HG03521 (cell line): ENCODE measurements around the gene NF2.
"Not testable (repeated sequence)": the region's sequence is repeated elsewhere in the genome, so short reads cannot be mapped to it uniquely, and the experiment has no call there.

Source experiments
- ATAC-seq: cut with Tn5 transposase; IDR thresholded peaks from one replicate; pipeline ENCODE4 v1.9.1; 2021; ENCODE audit warnings: mild to moderate bottlenecking, moderate library complexity; ENCODE audit not compliant: unreplicated experiment

Gene NF2

GRCh38 chr22:29603358-29604075 is at the start of gene NF2:
Gene NF2, plus strand, starts transcription at chr22:29603633. Its CDS starts 366 bp downstream, at chr22:29603999.
- ATAC-seq = peak; percentile 96

GRCh38 chr22:29555065-29555644 is 48.3 kb upstream of the NF2 start:
- no peak for ATAC-seq

GRCh38 chr22:29559030-29559429 is 44.4 kb upstream of the NF2 start:
- ATAC-seq = no peak

GRCh38 chr22:29559853-29560252 is 43.6 kb upstream of the NF2 start:
- ATAC-seq = no peak

GRCh38 chr22:29563652-29564460 is 39.6 kb upstream of the NF2 start:
- ATAC-seq = no peak

DNA sequence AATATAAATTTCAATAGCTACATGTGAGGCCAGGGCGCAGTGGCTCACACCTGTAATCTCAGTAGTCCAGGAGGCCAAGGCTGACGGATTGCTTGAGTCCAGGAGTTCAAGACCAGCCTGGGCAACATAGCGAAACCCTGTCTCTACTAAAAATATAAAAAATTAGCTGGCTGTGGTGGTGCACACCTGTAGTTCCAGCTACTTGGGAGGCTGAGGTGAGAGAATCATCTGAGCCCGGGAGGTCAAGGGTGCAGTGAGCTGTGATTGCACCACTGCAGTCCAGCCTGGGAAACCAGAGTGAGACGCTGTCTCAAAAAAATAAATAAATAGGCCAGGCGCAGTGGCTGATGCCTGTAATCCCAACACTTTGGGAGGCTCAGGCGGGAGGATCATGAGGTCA is 36.9 kb upstream of the NF2 start:
- ATAC-seq = not testable (repeated sequence)

GRCh38 chr22:29567338-29567737 is 36.1 kb upstream of the NF2 start:
- ATAC-seq = no peak

DNA sequence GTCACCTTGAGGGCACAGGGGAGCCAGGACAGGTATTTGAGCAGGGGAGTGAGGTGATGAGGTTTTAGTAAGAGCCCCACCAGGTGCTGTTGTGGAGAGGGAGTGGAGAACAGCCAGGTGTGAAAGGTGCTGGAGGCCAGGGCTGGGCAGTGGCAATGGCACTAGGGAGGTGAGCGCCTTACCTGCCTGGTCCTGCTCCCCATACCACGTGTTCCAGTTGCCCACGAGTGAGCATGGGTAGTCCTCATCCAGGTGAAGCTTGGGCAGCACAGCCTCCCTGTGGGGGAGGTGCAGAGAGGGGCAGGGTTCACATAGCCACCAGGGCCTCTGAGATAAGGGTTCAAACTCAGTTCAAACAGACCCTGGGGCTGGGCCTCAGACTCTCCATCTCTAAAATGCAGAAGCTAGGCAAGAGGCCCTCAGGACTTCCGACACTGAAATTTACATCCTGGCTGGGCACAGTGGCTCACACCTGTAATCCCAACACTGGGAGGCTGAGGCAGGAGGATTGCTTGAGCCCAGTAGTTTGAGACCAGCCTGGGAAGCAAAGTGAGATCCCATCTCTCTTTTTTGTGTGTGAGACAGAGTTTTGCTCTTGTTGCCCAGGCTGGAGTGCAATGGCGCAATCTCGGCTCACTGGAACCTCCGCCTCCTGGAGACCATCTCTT is 34.3 kb upstream of the NF2 start:
- no peak for ATAC-seq

DNA sequence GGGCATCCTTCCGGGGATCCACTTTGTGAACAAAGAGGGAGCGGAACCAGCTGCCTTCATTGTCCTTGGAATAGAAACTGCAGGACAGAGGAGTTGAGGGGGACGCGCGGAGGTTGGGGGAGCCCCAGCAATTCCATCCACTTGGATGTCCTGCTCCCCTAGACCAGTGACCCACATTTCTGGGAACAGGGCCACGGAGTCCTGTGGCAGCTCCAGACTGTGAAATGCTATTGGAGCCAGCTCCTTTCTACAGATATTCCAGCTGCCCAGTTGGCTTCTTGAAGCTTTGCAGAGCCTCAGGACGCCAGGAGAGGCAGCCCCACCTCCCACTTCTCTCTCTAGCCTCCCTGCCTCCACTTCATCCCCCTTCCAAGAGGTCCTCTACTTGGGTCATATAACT is 33.0 kb upstream of the NF2 start:
- no peak for ATAC-seq

DNA sequence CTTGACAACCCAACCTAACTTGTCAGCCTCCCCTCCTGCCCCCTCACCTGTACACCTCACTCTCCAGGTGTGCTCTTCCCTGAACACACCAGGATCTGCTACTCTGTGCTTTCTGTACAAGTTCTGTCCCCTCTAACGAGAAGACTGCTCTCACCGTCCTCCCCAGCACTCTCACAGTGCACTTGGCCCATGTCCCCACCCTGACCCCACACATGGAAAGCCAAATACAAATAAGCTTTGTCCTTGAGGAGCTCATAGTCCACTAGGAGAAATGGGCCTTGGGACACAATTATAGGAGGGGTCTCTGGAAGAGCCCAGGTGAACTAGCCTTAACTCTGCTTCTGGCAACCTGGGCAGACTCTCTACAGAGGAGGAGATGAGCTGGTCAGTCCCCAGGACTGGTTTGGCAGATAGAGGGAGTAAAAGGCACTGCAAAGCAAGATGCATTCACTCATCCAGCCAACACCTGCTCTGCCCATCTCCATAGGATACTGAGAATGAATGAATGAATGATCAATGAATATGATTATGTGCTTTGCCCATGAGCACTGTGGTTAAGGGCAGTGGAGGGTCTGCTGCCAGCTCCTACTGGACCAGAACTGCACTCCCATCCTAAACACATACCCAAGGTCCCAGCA is 32.4 kb upstream of the NF2 start:
- ATAC-seq = no peak

DNA sequence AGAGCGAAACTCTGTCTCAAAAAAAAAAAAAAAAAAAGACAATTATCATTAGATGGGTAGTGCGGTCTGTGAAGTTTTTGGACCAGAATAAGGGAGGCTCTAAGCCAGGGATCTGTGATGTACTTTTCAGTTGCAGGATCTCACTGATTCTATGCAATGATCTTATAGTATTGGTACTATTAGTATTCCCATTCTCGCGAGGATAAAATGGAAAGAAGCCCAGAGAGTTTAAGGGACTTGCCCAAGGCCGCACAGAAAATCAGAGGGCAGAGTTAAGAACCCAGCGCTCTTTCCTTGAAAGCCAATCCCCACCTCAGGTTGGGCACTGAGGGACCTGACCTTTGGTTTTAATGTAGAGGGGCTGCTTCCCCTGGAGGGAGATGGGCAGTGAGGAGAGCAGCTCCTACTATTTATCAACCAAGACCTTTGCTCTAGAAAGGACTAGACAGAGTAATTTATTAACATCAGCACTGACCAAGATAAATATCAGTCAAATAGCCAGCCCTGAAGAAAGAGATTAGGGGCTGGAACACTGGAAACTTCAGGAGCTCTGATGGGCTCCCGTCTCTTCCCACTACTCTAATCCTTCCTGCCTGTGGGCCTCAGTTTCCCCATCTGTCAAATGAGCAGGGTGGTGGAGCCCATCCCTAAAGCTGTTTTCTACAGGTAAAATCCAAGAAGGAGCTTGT is 28.5 kb upstream of the NF2 start:
- no peak for ATAC-seq

DNA sequence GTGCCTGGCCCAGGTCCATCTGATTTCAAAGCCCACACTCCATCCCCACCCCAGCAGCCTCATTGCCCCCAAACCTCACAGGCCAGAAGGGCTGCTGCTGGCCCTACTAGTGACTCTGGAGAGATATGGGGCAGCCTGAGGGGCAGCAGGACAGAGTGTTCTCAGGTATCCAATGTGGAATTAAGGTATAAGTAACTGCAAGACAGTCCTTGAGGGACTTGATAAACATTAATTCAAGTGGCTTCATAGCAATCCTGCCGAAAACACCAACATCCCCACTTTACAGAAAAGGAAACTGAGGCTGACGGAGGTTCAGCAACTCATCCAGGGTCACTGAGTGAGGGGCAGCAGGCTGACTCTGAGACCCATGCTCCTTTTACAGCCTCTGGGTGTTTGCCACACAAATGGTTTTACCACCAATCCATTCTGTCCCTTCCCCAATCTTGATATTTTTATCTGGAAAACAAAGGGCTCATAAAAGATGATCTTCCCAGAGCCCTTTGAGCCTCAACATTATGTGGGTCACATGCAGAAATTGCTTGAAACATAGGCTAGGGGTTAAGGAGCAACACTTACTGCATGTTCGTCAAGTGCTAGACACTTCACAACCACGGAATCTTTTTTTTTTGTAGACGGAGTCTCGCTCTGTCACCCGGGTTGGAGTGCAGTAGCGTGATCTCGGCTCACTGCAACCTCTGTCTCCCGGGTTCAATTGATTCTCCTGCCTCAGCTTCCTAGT is 24.8 kb upstream of the NF2 start:
- no peak for ATAC-seq

- peak; percentile 21 for ATAC-seq
Measured at GRCh38 chr22:29580200-29580810, 23.1 kb upstream of the NF2 start.

- no peak for ATAC-seq
Measured at GRCh38 chr22:29581799-29582198, 21.6 kb upstream of the NF2 start.

DNA sequence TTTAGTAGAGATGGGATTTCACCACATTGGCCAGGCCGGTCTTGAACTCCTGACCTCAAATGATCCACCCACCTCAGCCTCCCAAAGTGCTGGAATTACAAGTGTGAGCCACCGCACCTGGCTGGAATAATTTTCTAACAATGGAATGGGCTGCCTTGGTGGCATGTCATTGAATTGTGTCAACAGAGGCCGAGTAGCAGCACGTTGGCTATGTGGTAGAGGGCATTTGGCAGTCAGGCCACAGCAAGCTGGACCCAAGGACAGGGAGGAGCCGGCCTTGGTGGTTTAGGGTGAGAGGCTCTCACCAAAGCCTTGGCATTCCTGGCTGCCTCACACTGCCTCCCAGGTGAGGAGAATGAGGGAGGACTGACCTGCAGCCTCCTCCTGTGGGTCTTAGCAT is 18.5 kb upstream of the NF2 start:
- ATAC-seq = no peak

GRCh38 chr22:29586193-29586705 is 17.2 kb upstream of the NF2 start:
- ATAC-seq = not testable (repeated sequence)

- no peak for ATAC-seq
Measured at GRCh38 chr22:29587938-29588699, 15.3 kb upstream of the NF2 start.

GRCh38 chr22:29593923-29594322 is 9.5 kb upstream of the NF2 start:
- ATAC-seq = no peak
